Kidney epithelial cell (primary cell): Measurements from ENCODE around the gene COL21A1. TPM values are rescaled to one million over a fixed set of nuclear protein-coding genes. Genes with fewer than 3 reads are reported as not detected.

Experiments used
- DNase-seq: peaks from one replicate; pipeline ENCODE4 v3.0.0-alpha.2; 2010; ENCODE audit warnings: low read depth
- H3K27me3 ChIP-seq: 2 replicates; pipeline ENCODE4 v1.6.0; 2011; ENCODE audit warnings: low read length; ENCODE audit not compliant: control insufficient read depth, insufficient read depth
- H3K36me3 ChIP-seq: 2 replicates; pipeline ENCODE4 v1.5.1; 2011; ENCODE audit warnings: low read length; ENCODE audit not compliant: control insufficient read depth, insufficient read depth
- H3K4me3 ChIP-seq: 2 replicates; pipeline ENCODE4 v1.5.1; 2011; ENCODE audit warnings: low read depth, mild to moderate bottlenecking, control low read depth, low read length
- total RNA-seq: library from RNA; depleted of rRNA; stranded (reverse); fragments of >200 nt; gene quantifications from 2 replicates; pipeline ENCODE4 v1.2.3, GENCODE V29; 2015
- TF ChIP-seq, protein P1 (sequence below): IDR thresholded peaks from 2 replicates; pipeline ENCODE4 v1.5.1; 2011; ENCODE audit warnings: mild to moderate bottlenecking, moderate library complexity, low read length, control low read depth, inconsistent platforms; ENCODE audit not compliant: insufficient read depth, poor library complexity, severe bottlenecking

COL21A1 gene
- total RNA-seq, 1 donor from 2014 or later, result not detected

DNA sequence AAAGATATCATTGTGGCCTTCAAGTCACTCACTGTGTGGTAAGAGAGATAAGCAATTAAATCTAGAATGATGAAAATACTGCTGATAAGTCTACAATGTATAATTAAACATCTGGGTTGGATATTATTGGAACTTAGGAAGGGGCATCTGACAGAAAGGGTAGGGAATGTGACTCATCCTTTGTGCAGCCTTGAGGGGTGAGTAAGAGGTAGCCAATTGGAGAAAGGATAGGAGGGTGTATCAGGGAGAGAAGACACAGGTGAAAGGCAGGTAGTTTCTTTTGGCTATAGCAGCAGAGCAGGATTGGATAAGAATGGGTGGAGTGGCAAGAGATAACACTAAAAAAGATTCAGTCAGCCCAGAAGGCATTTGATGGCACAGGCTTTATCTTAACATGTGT is 182.0 kb downstream of the COL21A1 start:
- Histone ChIP-seq H3K36me3 (no peaks in the 10 kb centered on the region), H3K27me3 (no peaks in the 10 kb centered on the region), H3K4me3 (no peak overlapping the region)
- no peak for DNase-seq
- TF ChIP-seq, protein P1, sequence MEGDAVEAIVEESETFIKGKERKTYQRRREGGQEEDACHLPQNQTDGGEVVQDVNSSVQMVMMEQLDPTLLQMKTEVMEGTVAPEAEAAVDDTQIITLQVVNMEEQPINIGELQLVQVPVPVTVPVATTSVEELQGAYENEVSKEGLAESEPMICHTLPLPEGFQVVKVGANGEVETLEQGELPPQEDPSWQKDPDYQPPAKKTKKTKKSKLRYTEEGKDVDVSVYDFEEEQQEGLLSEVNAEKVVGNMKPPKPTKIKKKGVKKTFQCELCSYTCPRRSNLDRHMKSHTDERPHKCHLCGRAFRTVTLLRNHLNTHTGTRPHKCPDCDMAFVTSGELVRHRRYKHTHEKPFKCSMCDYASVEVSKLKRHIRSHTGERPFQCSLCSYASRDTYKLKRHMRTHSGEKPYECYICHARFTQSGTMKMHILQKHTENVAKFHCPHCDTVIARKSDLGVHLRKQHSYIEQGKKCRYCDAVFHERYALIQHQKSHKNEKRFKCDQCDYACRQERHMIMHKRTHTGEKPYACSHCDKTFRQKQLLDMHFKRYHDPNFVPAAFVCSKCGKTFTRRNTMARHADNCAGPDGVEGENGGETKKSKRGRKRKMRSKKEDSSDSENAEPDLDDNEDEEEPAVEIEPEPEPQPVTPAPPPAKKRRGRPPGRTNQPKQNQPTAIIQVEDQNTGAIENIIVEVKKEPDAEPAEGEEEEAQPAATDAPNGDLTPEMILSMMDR, result no peak

DNA sequence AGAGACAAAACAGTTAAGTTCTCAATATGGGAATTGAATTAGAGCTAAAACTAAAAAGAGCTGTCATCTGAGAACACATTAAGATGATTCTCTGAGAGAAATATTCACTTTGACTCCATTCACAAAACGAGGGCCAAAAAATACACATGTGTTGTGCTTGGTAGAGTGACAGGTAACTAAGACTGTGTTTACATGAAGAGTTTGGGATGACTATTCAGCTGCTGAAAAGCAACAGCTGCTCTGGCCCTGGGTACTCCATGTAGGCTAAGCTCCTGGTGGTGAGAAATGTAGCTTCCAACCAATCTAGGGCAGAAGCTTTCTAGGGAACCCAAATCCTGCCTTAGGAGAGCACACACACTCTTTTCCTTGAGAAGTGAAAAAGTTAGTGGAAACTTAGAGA is 184.5 kb downstream of the COL21A1 start:
- TF ChIP-seq, protein P1, result no peak
- no peak overlapping the region for H3K4me3 ChIP-seq

DNA sequence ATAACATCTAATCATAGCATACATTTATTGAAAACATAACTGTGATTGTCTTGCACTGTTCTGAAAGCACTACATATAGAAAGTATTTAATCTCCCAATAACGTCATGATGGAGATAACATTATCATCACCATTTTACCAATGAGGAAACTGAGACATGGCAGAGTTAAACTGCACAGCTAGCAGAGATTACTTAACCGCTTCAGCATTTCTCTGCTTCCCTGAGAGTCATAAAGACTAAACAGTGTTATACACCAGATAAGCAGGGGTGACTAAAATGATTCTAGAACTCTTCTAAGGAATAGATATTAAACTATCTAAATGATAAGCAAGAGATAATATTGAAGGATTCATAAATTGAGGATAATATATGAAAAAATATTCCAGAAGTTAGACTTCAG is 188.7 kb downstream of the COL21A1 start:
- H3K27me3 ChIP-seq, result no peaks in the 10 kb centered on the region
- no peak overlapping the region for H3K4me3 ChIP-seq
- TF ChIP-seq, protein P1, result no peak
- H3K36me3 ChIP-seq, result no peaks in the 10 kb centered on the region
- DNase-seq, result no peak

More for the DNA sequence above, 184.5 kb downstream of the COL21A1 start:
- no peak for DNase-seq
- Histone ChIP-seq H3K36me3 (no peaks in the 10 kb centered on the region), H3K27me3 (no peaks in the 10 kb centered on the region)

DNA sequence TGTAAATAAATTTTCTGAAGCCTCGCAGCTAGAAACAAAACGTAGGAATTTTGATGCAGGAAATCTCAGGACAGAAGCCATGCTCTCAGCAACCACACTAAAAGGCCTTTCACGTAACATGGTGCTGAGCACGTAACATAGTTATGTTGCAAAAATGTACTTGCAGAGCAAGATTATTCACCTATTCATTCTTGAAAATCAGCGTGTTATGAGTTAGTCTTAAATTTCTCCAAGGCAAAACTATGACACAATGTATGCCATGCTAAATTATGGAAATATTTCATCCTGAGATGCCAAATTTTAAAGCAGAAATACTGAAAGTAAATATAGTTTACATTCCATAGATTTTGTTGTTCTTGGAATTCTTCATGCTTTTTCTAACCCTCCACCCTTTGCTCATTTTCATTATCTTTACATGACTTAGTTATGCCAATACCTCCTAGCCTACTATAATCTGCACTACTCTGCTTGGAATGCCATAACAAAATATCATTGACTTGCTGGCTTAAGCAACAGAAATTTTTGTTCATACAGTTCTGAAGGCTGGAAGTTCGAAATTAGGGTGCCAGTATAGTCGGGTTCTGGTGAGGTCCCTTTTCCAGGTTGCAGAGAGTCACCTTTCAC is 192.2 kb downstream of the COL21A1 start:
- TF ChIP-seq, protein P1, result no peak
- Histone ChIP-seq H3K36me3 (no peaks in the 10 kb centered on the region), H3K4me3 (no peak overlapping the region), H3K27me3 (no peaks in the 10 kb centered on the region)
- DNase-seq, result no peak

DNA sequence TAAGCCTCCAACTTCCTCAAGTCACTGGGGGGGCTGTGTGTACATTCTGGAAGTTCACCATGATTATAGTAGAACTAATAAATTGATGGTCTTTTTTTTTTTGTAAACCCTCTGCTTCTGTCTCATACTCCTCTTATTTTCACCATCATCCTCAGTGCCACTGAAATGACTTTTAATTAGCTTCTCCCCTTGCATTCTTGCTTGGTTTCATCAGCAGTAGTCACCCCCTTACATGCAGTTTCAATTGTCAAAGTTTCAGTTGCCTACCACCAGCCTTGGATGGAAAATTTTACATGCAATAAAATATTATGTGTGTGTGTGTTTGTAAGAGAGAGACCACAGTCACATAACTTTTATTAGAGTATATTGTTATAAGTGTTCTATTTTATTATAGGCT is 196.2 kb downstream of the COL21A1 start:
- no peak overlapping the region for H3K4me3 ChIP-seq
- no peak for DNase-seq
- TF ChIP-seq, protein P1, result no peak
- no peaks in the 10 kb centered on the region for H3K27me3 ChIP-seq
- H3K36me3 ChIP-seq, result no peaks in the 10 kb centered on the region
